ENCODE measurements around the gene RELT. TPM values are rescaled to one million over a fixed set of nuclear protein-coding genes. Genes with fewer than 3 reads are reported as not detected.

The RELT gene
- total RNA-seq, 1 experiment from 2014 or later = 5.0 TPM

- Histone ChIP-seq H3K27me3 (no peaks in the 10 kb centered on the region), H3K36me3 (peaks cover 41% of the 10 kb centered on the region), H3K4me3 (no peak overlapping the region), H3K9me3 (no peaks in the 10 kb centered on the region)
- no peak for DNase-seq
These were observed 14.0 kb upstream of the RELT start for GRCh38 chr11:73361953-73362776.

DNA sequence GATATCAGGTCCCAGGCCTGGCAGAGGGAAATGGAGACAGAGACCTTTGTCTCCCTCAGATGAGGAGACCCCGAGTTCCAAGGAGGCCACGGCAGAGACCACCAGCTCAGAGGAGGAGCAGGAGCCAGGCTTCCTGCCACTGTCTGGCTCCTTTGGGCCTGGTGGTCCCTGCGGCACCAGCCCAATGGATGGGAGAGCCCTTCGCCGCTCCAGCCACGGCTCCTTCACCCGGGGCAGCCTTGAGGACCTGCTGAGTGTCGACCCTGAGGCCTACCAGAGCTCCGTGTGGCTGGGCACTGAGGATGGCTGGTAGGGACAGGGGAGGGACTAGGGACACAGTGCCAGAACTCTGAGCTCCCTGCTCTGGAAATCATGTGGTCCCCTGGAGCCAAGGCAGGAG, 13.1 kb upstream of the RELT start:
- H3K27me3 ChIP-seq = no peaks in the 10 kb centered on the region
- DNase-seq = no peak
- no peak overlapping the region for H3K4me3 ChIP-seq
- no peaks in the 10 kb centered on the region for H3K9me3 ChIP-seq
- H3K36me3 ChIP-seq = peaks cover 38% of the 10 kb centered on the region

DNA sequence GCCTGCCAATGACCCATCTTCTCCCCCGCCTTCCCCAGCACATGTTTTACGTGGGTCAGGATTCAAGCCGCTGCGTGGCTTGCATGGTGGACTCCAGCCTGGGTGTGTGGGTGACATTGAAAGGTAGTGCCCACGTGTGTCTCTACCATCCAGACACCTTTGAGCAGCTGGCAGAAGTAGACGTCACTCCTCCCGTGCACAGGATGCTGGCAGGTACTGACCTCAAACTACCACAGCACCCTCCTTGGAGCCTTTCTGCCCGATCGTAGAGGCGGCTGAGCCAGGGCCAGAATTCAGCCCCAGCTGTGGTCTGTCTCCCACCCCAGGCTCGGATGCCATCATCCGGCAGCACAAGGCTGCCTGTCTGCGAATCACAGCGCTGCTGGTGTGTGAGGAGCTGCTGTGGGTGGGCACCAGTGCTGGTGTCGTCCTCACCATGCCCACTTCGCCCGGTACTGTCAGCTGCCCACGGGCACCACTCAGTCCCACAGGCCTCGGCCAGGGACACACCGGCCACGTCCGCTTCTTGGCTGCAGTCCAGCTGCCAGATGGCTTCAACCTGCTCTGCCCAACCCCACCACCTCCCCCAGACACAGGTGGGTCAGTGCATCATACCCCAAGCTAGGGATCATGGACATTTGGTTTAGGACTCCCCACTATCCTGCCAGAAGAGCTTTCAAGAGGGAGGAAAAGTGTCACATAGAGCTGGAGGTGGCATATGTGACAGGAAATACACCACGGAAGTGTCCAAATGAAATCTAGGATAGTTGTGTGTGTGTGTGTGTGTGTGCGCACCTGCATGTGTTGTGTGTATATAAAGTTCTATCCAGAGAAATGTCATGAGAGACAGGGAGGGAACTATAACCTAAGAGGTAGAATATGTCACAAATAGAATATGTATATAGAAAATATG, 10.6 kb upstream of the RELT start:
- DNase-seq = no peak
- no peaks in the 10 kb centered on the region for H3K27me3 ChIP-seq
- no peak overlapping the region for H3K4me3 ChIP-seq
- no peaks in the 10 kb centered on the region for H3K9me3 ChIP-seq
- H3K36me3 ChIP-seq = peaks cover 29% of the 10 kb centered on the region

GRCh38 chr11:73366265-73366610, 10.0 kb upstream of the RELT start:
- peaks cover 23% of the 10 kb centered on the region for H3K36me3 ChIP-seq
- no peaks in the 10 kb centered on the region for H3K27me3 ChIP-seq
- H3K4me3 ChIP-seq = no peak overlapping the region
- no peaks in the 10 kb centered on the region for H3K9me3 ChIP-seq
- no peak for DNase-seq

DNA sequence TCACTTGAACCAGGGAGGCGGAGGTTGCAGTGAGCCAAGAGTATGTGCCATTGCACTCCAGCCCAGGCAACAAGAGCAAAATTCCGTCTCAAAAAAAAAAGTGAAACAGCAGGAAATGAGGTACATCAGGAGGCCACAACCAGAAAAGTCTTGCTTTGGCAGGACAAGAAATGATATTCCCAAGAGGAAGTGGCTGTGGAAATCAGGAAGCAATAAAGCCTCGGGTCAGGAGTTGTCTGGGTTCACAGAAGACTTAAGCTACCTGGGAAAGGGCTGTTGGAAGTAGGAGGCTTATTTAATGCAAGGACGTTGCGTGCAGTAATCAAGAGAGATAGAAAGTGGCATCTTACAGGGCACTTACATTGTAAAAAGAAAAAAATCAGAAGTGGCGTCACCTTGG, 9.2 kb upstream of the RELT start:
- Histone ChIP-seq H3K4me3 (no peak overlapping the region), H3K36me3 (peaks cover 18% of the 10 kb centered on the region), H3K9me3 (no peaks in the 10 kb centered on the region), H3K27me3 (no peaks in the 10 kb centered on the region)
- no peak for DNase-seq

DNA sequence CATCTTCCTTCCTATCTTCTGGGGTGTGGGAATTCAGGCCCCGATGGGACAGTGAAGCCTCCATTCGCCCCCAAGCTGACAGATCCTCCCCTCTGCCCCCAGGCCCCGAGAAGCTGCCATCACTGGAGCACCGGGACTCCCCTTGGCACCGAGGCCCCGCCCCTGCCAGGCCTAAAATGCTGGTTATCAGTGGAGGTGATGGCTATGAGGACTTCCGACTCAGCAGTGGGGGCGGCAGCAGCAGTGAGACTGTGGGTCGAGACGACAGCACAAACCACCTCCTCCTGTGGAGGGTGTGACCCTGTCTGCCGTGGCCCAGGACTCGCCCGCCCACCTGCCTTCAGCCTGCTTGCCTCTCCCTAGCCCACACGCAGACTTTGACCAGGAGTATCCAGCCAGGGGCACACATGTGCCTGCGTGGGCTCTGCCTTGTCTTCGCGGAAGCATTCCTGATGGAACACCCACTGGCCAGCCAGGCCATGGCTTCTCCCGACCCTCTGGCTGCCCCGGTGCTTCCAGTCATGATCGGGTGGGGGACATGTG, 8.6 kb upstream of the RELT start:
- Histone ChIP-seq H3K27me3 (no peaks in the 10 kb centered on the region), H3K9me3 (no peaks in the 10 kb centered on the region), H3K4me3 (no peak overlapping the region), H3K36me3 (peaks cover 18% of the 10 kb centered on the region)
- no peak for DNase-seq

GRCh38 chr11:73372375-73372993, 3.7 kb upstream of the RELT start:
- no peaks in the 10 kb centered on the region for H3K27me3 ChIP-seq
- peak; percentile 52 for DNase-seq
- H3K36me3 ChIP-seq = no peaks in the 10 kb centered on the region
- no peaks in the 10 kb centered on the region for H3K9me3 ChIP-seq
- no peak overlapping the region for H3K4me3 ChIP-seq

- Histone ChIP-seq H3K9me3 (no peaks in the 10 kb centered on the region), H3K4me3 (no peak overlapping the region), H3K27me3 (no peaks in the 10 kb centered on the region), H3K36me3 (no peaks in the 10 kb centered on the region)
- no peak for DNase-seq
These were observed 2.0 kb upstream of the RELT start for GRCh38 chr11:73374151-73374550.

DNA sequence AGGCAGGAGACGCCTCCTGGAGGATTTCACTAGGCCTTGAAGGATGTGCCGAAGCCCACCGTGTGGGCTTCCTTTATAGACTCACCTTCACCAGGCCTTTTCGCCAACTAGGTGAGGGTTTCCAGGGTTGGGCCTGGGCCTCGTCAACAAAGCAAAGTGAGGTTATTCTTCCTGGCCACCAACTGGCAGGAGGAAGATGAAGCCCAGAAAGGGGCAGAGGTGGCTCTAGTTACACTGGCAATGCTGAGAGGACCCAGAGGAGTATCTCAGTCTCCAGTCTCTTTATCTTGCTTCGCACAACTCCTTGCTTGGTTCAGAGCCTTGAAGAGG, 404 bp upstream of the RELT start:
- no peaks in the 10 kb centered on the region for H3K27me3 ChIP-seq
- H3K4me3 ChIP-seq = peak overlapping the region; percentile 17
- no peak for DNase-seq
- no peaks in the 10 kb centered on the region for H3K9me3 ChIP-seq
- no peaks in the 10 kb centered on the region for H3K36me3 ChIP-seq

DNA sequence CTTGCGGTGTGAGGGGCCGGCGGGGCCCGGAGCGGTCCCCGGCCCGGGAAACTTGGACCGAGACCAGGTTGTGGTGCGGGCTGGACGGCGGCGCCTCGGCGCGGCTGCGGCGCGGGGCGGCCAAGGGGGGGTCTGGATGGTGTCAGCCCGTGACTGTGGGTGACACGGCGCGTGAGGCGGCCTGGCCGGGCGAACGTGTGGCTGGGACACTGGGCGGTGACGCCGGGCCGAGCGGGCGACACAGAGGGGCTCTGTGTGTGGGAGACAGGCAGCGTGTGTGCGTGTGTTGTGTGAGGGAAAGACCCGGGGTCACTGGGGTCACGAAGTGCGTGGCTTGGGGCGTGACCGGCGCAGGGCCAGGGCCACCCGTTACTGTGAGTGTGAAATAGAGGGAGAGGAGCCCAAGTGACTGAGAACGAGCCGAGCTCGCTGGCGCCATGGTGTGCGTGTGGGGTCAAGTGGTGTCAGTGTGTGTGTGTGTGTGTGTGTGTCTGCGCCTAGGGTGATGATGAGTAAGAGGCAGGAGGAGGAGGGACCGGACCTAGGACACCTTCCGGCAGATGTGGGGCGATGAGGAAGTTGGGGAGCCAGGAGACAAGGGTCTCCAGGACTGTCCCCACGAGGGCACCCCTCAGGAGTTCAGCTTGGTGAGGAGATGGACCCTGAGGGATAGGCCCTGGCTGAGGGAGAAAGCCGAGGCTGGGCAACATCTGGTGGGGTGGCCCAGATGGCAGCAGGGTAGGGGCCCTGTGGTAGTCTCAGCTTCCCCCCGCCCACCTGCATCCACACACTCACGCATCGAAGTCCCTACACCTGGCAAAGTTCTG, 817 bp downstream of the RELT start:
- H3K36me3 ChIP-seq = no peaks in the 10 kb centered on the region
- H3K9me3 ChIP-seq = no peaks in the 10 kb centered on the region
- peak overlapping the region; percentile 65 for H3K4me3 ChIP-seq
- no peaks in the 10 kb centered on the region for H3K27me3 ChIP-seq
- DNase-seq = peak; percentile 79

- no peak for DNase-seq
- Histone ChIP-seq H3K4me3 (no peak overlapping the region), H3K27me3 (no peaks in the 10 kb centered on the region), H3K36me3 (no peaks in the 10 kb centered on the region), H3K9me3 (no peaks in the 10 kb centered on the region)
These were observed 3.1 kb downstream of the RELT start for GRCh38 chr11:73379189-73379880.

GRCh38 chr11:73380331-73380730, 4.1 kb downstream of the RELT start:
- H3K27me3 ChIP-seq = no peaks in the 10 kb centered on the region
- H3K36me3 ChIP-seq = no peaks in the 10 kb centered on the region
- no peak for DNase-seq
- H3K9me3 ChIP-seq = no peaks in the 10 kb centered on the region
- H3K4me3 ChIP-seq = no peak overlapping the region

DNA sequence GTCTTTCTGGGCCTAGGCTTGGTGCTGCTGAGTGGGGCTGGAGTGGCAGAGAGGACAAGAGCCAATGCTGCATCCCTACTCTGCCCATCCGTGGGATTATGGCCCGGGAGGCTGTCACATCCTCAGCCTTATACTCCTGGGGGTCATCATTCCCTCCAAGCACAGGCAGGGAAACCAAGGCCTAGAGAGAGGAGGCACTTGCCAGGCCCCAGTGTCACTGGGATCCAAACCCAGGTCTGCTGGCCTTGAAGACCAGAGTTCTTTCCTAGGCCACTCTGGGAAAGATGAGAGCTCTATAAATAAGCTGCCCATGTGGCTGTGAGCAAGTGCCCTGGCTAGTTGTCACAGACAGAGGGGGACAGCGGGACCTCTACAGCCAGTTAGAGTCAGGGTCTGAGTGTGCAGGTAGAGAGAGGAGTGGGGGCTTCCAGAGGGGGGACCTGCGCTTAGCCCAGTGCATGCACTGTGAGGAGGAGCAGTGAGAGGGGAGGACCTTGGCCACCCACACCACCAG, 4.8 kb downstream of the RELT start:
- Histone ChIP-seq H3K4me3 (no peak overlapping the region), H3K36me3 (no peaks in the 10 kb centered on the region), H3K9me3 (no peaks in the 10 kb centered on the region), H3K27me3 (no peaks in the 10 kb centered on the region)
- DNase-seq = no peak

- no peaks in the 10 kb centered on the region for H3K9me3 ChIP-seq
- no peak overlapping the region for H3K4me3 ChIP-seq
- H3K36me3 ChIP-seq = no peaks in the 10 kb centered on the region
- no peak for DNase-seq
- H3K27me3 ChIP-seq = no peaks in the 10 kb centered on the region
These were observed 5.4 kb downstream of the RELT start for GRCh38 chr11:73381589-73381988.

DNA sequence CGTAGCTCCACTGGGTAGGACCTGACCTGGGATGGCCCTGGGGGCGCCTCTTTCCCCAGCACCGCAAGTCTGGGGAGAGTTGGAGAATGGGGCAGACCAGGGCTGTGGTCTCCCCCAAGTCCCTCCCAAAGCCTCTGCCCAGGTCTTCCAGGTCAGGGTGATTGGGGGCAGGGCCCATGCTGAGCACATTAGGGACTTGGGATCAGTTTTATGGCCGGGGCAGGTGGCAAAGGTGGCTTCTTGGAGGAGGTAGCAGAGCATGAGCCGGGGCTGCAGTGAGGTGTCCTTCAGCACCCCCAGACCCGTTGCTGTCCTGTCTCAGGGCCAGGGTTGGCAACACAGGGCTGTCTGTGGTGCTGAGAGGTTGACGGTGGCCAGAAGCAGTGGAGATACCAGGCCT, 6.0 kb downstream of the RELT start:
- Histone ChIP-seq H3K4me3 (no peak overlapping the region), H3K9me3 (no peaks in the 10 kb centered on the region), H3K36me3 (no peaks in the 10 kb centered on the region), H3K27me3 (no peaks in the 10 kb centered on the region)
- no peak for DNase-seq

DNA sequence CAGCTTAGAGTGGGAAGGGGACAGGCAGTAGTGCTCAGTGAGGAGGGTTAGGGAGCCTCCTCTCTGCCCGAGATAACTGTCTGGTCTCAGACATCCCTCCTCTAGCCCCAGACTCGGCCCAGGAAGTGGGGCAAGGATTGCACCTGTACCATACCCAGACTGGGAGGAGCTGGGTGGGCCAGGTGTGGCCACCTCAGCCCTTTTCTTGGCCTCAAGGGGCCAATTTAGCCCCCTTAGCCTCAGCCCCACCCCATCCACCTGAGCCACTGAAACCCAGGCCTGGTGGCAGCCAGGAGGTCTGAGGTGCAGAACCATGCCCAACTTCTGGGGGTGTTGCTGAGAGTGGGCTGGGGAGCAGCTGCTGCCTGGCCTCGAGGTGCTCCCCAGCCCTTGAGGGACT, 6.5 kb downstream of the RELT start:
- H3K9me3 ChIP-seq = no peaks in the 10 kb centered on the region

More for the DNA sequence above, 6.5 kb downstream of the RELT start:
- H3K27me3 ChIP-seq = no peaks in the 10 kb centered on the region
- H3K4me3 ChIP-seq = no peak overlapping the region
- no peak for DNase-seq
- no peaks in the 10 kb centered on the region for H3K36me3 ChIP-seq

All from MG63 (cell line).